ENCODE measurements around the gene NAA10. TPM values are rescaled to one million over a fixed set of nuclear protein-coding genes. Genes with fewer than 3 reads are reported as not detected.

Gene NAA10
- polyA plus RNA-seq, 3 donors = 53.0 to 78.0 (median 77.5) TPM

DNA sequence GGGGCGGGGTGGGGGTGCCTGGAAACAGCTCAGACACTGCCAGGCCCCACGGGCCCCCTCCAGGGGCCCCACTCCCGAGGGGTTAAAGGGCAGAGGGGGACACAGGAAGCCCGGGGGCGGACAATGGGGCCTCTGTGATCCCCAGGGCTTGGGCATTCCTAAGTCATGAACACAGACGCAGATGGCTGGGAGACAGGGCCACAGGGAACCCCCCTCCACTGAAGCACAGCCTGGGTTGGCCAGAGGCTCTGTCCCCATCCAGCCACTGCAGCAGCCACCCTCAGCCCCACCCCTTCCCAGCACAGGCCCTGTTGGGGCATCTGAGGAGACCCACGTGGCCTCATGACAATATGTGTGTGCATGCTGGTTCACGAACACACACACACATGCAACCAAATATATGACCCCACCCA is 52.7 kb downstream of the NAA10 start:
- DNase-seq (ENCODE audit: extremely low read depth in 1 of 11, low read depth in 9 of 11, low spot score in 4 of 11) = no peak

DNA sequence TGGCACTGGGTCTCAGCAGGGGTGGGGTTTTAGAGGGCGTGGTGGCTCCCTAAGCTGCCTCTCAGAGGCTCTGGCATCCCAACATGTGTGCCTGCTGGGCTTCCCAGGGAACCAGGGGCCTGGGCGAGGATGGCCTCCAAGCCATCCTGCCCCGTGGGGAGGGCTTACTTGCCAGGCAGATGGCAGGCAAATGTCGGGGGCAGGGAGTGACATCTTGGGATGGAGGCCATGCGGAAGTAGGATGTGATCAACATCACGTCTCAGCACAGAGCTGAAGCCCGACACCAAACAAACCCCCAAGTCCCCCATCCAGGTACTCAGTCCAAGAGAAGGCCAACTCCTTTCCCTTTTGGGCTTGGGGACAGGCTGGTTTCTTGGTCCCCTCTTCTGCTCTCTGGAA is 53.6 kb downstream of the NAA10 start:
- DNase-seq (ENCODE audit: extremely low read depth in 1 of 11, low read depth in 9 of 11, low spot score in 4 of 11) = no peak

DNA sequence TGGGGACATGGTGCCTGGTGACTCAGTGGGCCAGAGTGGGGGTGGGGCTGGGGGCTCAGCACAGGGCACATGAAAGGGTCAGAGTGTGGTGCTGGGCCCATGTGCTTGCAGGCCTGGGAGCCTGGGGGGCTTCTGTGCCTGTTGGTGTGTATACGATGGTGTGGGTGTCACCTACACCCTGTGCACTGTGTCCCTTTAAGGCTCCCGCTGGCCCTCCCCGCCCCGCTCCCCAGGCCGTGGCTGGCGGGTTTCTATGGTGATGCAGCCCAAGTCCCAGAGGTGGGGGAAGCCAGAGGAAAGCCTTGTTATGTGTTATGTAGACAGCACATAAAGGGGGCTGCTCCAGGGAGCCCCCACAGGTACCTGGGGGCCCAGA is 54.4 kb downstream of the NAA10 start:
- DNase-seq (ENCODE audit: extremely low read depth in 1 of 11, low read depth in 9 of 11, low spot score in 4 of 11) = no peak

DNA sequence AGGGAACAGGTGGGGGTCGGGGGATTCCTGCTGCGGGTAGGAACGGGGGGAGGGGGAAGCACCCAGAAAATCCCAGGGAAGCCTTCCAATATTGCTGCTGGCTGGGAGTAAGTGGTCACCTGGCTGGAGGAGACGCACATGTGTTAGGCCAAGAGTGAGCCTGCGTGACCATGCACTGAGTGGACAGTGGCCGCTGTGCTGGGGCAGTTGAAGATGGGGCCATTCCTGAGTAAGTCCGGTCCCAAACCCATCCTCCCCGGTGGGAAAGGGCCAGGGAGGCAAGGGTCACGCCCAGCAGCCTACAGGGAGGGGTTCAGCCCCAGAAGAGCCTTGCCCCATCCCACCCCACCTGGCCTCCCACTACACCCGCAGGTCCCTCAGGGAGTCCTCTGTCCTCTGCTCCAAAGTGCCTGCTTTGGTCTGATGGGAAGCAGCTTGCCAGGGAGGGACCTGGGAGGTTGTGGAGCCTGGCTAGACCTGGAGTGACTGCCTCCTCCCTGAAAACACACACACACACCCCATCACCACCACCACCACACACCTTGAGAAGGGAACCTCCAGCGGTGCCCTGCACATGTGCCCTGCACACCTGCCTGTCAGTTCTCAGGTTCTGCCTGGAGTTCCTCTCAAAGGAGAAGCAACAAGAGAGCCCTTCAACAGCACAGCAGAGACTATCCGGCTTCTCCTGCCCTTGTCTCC is 54.9 kb downstream of the NAA10 start:
- no peak for DNase-seq (ENCODE audit: extremely low read depth in 1 of 11, low read depth in 9 of 11, low spot score in 4 of 11)

Other genes with a start within 250 kb of the NAA10 start
- 10 to 100 TPM; 53.5 to 69.9 (median 59.4) TPM for gene SLC6A8, start 247.1 kb downstream of the NAA10 start, polyA plus RNA-seq (ENCODE audit: insufficient read length in 3 of 3)
- 100 to 1,000 TPM; 182 to 189 (median 189) TPM for gene BCAP31, start 210.7 kb downstream of the NAA10 start, polyA plus RNA-seq (ENCODE audit: insufficient read length in 3 of 3)
- gene ABCD1, start 210.2 kb downstream of the NAA10 start, polyA plus RNA-seq (ENCODE audit: insufficient read length in 3 of 3) = 1 to 10 TPM; 7.9 to 9.8 (median 8.0) TPM
- 1 to 10 TPM; 1.0 to 2.0 (median 1.2) TPM for gene PLXNB3, start 170.8 kb downstream of the NAA10 start, polyA plus RNA-seq (ENCODE audit: insufficient read length in 3 of 3)
- gene SRPK3, start 154.0 kb downstream of the NAA10 start, polyA plus RNA-seq (ENCODE audit: insufficient read length in 3 of 3) = 1 to 10 TPM in 2 of 3 donors, under 1 TPM in 1; 0.81 to 2.1 (median 1.9) TPM
- 10 to 100 TPM; 69.9 to 93.9 (median 91.2) TPM for gene IDH3G, start 140.7 kb downstream of the NAA10 start, polyA plus RNA-seq (ENCODE audit: insufficient read length in 3 of 3)
- gene SSR4, start 140.4 kb downstream of the NAA10 start, polyA plus RNA-seq (ENCODE audit: insufficient read length in 3 of 3) = 100 to 1,000 TPM; 138 to 174 (median 166) TPM
- 10 to 100 TPM in 2 of 3 donors, 1 to 10 TPM in 1; 7.2 to 12.5 (median 11.5) TPM for gene PDZD4, start 104.5 kb downstream of the NAA10 start, polyA plus RNA-seq (ENCODE audit: insufficient read length in 3 of 3)
- 10 to 100 TPM; 35.2 to 57.4 (median 53.1) TPM for gene L1CAM, start 48.9 kb downstream of the NAA10 start, polyA plus RNA-seq (ENCODE audit: insufficient read length in 3 of 3)
- gene AVPR2, start 30.4 kb downstream of the NAA10 start, polyA plus RNA-seq (ENCODE audit: insufficient read length in 3 of 3) = 1 to 10 TPM in 2 of 3 donors, under 1 TPM in 1; 0.78 to 2.2 (median 1.7) TPM
- gene ARHGAP4, start 8.8 kb downstream of the NAA10 start, polyA plus RNA-seq (ENCODE audit: insufficient read length in 3 of 3) = 10 to 100 TPM; 21.5 to 43.5 (median 32.8) TPM
- 10 to 100 TPM; 17.5 to 28.4 (median 20.8) TPM for gene RENBP, start 9.6 kb upstream of the NAA10 start, polyA plus RNA-seq (ENCODE audit: insufficient read length in 3 of 3)
- gene HCFC1, start 36.8 kb upstream of the NAA10 start, polyA plus RNA-seq (ENCODE audit: insufficient read length in 3 of 3) = 10 to 100 TPM; 40.8 to 52.0 (median 45.7) TPM
- gene TMEM187, start 37.7 kb upstream of the NAA10 start, polyA plus RNA-seq (ENCODE audit: insufficient read length in 3 of 3) = 1 to 10 TPM; 5.3 to 9.2 (median 7.5) TPM
- 10 to 100 TPM; 52.0 to 69.7 (median 62.3) TPM for gene IRAK1, start 84.9 kb upstream of the NAA10 start, polyA plus RNA-seq (ENCODE audit: insufficient read length in 3 of 3)
- gene MECP2, start 162.7 kb upstream of the NAA10 start, polyA plus RNA-seq (ENCODE audit: insufficient read length in 3 of 3) = 10 to 100 TPM; 27.1 to 34.2 (median 32.7) TPM
- gene OPN1LW, start 209.2 kb upstream of the NAA10 start, polyA plus RNA-seq (ENCODE audit: insufficient read length in 3 of 3) = not detected
- gene OPN1MW, start 247.6 kb upstream of the NAA10 start, polyA plus RNA-seq (ENCODE audit: insufficient read length in 3 of 3) = not detected